GM18868 (cell line): ENCODE data around the gene GNAS.
"Not testable (repeated sequence)": the region's sequence is repeated elsewhere in the genome, so short reads cannot be mapped to it uniquely, and the experiment has no call there.

Experiments used
- ATAC-seq: cut with Tn5 transposase; IDR thresholded peaks from one replicate; pipeline ENCODE4 v1.9.1; 2021; ENCODE audit warnings: mild to moderate bottlenecking, moderate library complexity; ENCODE audit not compliant: unreplicated experiment

Gene GNAS

GRCh38 chr20:58922036-58922435 lies 69.5 kb downstream of the GNAS start:
- no peak for ATAC-seq

- no peak for ATAC-seq
Observed at GRCh38 chr20:58923117-58923712, 70.7 kb downstream of the GNAS start.

DNA sequence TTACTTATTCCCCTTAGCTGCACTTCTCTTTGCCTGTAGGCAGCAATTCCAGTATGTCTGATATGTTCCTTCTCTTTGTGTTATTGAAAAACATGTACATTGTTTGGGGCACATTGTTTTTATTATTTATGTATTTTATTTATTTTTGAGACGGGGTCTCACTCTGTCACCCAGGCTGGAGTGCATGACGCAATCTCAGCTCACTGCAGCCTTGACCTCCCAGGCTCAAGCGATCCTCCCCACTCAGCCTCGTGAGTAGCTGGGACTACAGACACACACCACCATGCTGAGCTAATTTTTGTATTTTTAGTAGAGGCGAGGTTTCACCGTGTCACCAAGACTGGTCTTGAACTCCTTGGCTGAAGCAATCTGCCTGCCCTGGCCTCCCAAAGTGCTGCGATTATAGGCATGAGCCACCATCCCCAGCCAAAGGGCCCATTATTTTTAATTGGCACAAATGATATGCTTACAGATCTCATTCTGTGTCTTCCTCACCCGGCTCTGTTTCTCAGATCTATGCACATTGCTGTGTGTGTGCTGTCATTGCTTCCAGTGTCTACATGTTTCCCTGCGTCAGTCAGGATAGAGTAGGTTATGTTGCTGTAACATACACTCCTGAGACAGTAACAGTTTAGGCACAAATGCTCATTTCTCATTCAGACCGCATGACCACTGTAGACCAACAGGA lies 74.4 kb downstream of the GNAS start:
- ATAC-seq: no peak

- ATAC-seq: no peak
Observed at GRCh38 chr20:58927490-58928061, 75.1 kb downstream of the GNAS start.

DNA sequence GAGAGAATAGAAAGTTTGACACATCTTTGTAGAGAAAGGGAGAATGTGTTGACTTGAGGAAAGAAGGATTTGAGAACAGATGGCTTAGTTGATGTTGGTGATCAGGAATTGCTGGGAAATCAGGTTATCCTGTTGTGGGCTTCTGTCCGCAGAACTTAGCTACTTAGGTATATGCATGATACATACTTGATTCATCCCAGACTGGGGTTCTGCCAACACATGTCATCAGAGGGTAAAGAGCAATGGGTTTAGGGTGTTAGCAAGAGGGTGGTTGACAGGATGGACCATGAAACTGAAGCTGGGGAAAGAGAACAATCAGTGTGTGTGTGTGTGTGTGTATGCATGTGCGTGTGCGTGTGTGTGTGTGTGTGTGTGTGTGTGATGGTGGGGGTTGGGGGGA lies 78.0 kb downstream of the GNAS start:
- ATAC-seq: no peak

DNA sequence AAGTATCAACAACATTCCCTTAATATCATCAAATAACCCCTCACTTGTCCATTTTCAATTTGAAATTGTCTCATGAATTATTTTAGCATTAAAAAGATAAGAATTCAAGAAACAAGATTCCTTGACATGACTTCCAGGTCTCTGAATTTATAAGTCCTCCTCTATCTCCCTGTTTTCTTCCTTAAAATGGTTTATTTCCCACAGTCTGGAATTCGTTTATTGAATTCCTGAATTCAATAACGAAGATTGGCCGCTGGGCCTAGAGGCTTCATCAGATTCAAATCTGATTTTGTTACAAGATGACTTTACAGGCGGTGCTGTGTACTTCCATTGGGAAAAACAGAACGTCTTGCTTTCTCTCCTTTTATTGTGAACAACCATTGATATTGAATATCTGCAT lies 79.7 kb downstream of the GNAS start:
- ATAC-seq: no peak

GRCh38 chr20:58938078-58938477 lies 85.6 kb downstream of the GNAS start:
- ATAC-seq: no peak

DNA sequence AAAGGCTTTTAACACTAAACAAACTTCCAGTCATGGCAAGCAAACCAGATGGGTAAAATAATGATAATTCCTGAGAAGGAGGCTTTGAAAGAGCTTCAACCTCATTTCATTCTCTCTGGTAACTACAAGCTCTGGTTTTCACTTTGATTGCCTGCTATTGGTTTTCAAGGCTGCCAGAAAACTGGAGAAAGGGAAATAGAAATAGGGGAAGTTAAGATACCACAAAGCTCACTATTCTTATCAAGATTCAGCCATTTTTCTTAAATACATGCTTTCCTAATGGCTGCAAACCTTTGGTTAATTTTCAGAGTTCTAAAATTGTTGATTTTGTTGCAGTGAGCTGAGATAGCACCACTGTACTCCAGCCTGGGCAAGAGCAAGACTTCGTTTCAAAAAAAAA lies 86.0 kb downstream of the GNAS start:
- ATAC-seq: no peak

GRCh38 chr20:58941471-58941870 lies 89.0 kb downstream of the GNAS start:
- ATAC-seq: no peak

GRCh38 chr20:58942549-58942948 lies 90.0 kb downstream of the GNAS start:
- ATAC-seq: no peak

GRCh38 chr20:58944610-58945009 lies 92.1 kb downstream of the GNAS start:
- ATAC-seq: no peak

DNA sequence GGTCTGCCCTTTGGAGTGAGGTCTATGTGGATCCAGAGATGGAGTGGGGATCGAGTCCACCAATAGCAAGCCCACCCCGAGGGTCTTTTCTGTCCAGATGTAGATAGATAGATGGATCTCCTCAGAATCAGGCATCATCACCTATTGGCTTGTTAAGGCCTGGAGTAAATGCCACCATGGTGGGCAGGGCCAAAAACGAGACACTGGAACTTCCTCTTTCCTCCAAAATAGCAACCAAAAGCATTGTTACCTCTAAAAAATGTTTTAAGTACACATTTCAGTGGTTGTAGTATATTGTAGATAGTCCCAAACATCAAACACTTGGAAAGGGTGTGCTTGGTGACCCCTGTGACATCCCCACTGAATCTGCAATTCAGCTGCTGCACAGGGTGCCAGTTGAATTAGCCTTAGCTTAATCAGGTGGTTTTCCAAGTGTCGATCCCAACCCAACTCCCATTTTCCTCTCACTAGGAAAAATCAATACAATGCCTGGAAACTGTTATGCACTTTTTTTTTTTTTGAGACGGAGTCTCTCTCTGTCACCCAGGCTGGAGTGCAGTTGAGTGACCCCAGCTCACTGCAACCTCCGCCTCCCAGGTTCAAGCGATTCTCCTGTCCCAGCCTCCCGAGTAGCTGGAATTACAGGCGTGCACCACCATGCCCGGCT lies 93.6 kb downstream of the GNAS start:
- ATAC-seq: no peak

DNA sequence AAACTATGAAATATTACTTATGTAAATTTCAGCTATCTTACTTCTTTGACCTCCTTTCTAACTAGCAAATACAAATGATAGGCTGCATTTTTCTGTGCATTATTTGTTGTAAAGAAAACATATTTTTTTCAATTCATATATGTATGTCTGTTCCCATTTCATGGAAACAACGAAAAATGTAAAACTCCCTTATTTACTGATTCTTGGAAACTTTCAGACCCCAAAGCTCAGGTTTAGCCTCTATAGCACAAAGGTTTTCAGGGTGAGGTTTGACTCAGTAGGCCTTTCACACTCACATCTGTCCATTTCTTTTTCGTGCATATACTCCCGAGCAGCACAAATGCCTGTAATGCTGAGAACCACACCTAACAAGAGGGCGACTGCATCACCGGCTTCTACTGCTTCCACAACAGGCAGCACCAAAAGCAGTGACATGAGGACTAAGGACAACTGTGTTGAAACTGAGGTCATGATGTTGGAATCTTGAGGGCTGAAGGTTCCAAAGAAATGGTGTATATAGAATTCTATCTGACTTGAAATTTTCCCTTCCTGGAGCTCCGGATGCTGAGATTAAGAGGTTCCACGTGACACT lies 95.4 kb downstream of the GNAS start:
- ATAC-seq: not testable (repeated sequence)

DNA sequence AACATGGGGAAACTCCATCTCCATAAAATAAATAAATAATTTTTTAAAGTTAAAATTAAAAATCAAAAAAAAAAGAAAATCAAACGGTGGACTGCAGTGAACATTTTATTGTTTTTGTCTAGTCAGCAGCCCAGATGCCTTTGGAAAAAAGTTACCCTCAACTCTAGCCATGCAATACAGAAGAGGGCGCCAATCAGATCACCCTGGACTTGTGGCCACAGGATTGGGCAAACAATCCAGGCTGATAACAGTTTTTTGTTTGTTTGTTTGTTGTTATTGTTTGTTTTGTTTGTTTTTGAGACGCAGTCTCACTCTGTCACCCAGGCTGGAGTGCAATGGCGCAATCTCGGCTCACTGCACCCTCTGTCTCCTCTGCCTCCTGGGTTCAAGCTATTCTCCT lies 98.1 kb downstream of the GNAS start:
- no peak for ATAC-seq

DNA sequence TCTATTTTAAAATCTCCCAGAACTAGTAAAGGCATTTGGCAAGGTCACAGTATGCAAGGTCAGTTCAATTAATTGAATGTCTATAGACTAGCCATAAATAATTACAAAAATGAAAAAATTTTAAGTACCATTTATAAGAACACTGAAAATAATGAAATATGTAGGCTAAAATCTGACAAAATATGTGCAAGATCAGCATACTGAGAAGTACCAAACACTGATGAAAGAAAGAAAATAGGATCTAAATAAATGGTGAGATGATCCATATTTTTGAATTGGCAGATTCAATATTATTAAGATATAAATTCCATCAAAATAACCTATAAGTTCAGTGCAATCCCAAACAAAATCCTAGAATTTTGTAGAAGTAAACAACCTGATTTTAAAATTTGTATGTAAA lies 100.5 kb downstream of the GNAS start:
- no peak for ATAC-seq

DNA sequence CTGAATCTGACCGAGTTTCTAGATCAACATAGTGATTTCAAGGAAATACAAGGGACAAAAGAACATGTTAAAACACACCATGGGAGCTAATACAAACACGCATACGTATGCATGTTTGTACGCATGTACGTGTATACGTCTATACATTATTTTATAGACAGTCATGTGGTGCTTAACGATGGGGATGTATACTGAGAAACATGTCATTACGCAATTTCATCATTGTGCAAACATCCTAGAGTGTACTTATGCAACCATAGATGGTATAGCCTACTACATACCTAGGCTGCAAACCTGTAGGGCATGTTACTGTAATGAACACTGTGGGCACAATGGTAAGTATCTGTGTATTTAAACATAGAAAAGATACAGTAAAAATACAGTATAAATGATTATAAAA lies 103.6 kb downstream of the GNAS start:
- ATAC-seq: no peak

- ATAC-seq: no peak
Observed at GRCh38 chr20:58959652-58960051, 107.1 kb downstream of the GNAS start.
